Dermis microvascular lymphatic vessel endothelial cell (primary cell): ENCODE measurements around the gene ART5. TPM values are rescaled to one million over a fixed set of nuclear protein-coding genes. Genes with fewer than 3 reads are reported as not detected.
"Not testable (repeated sequence)": the region's sequence is repeated elsewhere in the genome, so short reads cannot be mapped to it uniquely, and the experiment has no call there.

Source experiments
- DNase-seq, 2 donors: peaks; one replicate each; pipeline versions ENCODE4 v3.0.0 to v3.0.0-alpha.2; 2010; ENCODE audit warnings: low read depth in 2 of 2
- total RNA-seq: library from RNA; depleted of rRNA; stranded (reverse); fragments of >200 nt; gene quantifications from 2 replicates; pipeline ENCODE4 v1.2.1, GENCODE V29; 2014

Gene ART5
- total RNA-seq, 1 donor from 2014 or later = not detected

DNA sequence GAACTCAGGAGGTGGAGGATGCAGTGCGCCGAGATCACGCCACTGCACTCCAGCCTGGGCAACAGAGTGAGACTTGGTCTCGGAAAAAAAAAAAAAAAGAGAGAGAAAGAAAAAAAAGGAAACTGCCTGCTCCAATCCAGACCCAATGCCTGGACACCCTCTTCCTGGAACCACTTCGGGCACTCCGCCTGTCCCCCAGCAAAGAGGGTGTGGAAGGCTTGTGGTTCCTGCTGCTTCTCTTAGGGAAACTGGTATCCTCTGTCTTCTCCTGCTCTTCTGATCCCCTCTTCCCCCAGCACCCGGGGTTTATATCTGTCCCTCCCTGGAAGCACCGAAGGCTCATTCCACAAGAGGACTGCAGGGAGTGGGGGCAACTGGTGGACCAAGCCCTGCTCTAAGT lies 16.5 kb upstream of the ART5 start:
- no peak for DNase-seq

GRCh38 chr11:3657331-3657730 lies 15.5 kb upstream of the ART5 start:
- not testable (repeated sequence) for DNase-seq

GRCh38 chr11:3655547-3655946 lies 13.8 kb upstream of the ART5 start:
- no peak for DNase-seq

DNA sequence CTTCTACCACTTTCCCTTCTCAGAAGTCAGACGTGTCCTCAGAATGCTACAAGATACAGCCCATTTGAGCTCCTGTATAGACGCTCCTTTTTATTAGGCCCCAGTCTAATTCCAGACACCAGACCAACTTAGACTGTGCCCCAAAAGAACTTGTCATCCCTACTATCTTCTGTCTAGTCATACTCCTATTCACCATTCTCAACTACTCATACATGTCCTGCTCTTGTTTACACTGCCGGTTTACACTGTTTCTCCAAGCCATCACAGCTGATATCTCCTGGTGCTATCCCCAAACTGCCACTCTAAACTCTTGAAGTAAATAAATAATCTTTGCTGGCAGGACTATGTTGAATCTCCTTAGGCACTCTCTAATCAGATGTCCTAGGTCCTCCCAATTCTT lies 10.7 kb upstream of the ART5 start:
- DNase-seq = not testable (repeated sequence)

DNA sequence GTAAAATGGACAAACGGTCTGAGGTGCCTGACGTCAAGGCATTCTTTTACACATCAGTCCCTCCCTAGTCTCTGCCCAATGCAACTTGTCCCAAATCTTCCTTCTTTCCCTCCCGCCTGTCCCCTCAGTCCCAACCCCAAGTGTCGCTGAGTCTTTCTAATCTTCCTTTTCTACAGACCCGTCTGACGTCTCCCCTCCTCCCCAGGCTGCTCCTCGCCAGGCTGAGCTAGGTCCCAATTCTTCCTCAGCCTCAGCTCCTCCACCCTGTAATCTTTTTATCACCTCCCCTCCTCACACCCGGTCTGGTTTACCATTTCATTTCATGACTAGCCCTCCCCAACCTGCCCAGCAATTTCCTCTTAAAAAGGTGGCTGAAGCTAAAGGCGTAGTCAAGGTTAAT lies 7.6 kb upstream of the ART5 start:
- not testable (repeated sequence) for DNase-seq

- DNase-seq = not testable (repeated sequence)
Measured at GRCh38 chr11:3648843-3649242, 7.1 kb upstream of the ART5 start.

- no peak for DNase-seq
Measured at GRCh38 chr11:3645552-3645951, 3.8 kb upstream of the ART5 start.

GRCh38 chr11:3644817-3645235 lies 3.0 kb upstream of the ART5 start, which contains the start of gene ART1:
Gene ART1, plus strand, starts transcription at chr11:3645128. Its CDS starts 14,086 bp downstream, at chr11:3659214.
- no peak for DNase-seq

DNA sequence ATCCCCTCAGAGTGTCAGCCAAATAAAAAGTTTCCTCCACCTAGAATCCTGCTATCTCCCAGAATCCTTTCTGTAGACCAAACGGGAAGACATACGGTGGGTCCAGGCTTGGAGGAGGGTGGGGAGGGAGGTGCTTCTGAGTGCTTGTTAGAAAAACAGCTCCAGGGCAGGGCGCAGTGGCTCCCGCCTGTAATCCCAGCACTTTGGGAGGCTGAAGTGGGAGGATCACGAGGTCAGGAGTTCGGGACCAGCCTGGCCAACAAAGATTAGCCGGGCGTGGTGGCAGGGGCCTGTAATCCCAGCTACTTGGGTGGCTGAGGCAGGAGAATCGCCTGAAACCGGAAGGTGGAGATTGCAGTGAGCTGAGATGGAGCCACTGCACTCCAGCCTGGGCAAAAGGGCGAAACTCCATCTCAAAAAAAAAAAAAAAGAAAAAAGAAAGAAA lies 1.3 kb upstream of the ART5 start:
- DNase-seq = not testable (repeated sequence)

GRCh38 chr11:3642071-3642951 lies 519 bp upstream of the ART5 start:
- DNase-seq = peak in 1 of 2 donors; percentile 74

- DNase-seq = no peak
Measured at GRCh38 chr11:3641191-3641590, 601 bp downstream of the ART5 start.

GRCh38 chr11:3639841-3640240 lies 2.0 kb downstream of the ART5 start:
- DNase-seq = no peak

DNA sequence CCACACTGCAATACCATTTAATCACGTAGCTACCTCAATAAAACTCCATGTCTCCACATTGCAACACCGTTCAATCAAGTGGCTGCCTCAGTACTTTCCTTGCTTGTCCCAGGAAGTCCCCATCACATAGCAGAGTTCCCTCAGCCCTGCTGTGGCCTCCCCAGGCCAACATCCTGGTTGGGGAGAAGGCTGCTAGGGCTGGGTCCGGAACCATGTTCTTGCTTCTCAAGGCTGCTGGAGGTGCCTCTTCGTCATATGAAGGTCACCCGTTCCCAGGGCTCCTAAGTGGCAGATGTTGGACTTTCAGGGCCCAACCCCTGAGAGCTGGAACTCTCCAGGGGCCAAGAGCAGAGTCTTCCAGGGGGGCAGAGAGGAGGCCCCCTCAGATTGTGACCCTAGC lies 3.3 kb downstream of the ART5 start:
- DNase-seq = no peak

DNA sequence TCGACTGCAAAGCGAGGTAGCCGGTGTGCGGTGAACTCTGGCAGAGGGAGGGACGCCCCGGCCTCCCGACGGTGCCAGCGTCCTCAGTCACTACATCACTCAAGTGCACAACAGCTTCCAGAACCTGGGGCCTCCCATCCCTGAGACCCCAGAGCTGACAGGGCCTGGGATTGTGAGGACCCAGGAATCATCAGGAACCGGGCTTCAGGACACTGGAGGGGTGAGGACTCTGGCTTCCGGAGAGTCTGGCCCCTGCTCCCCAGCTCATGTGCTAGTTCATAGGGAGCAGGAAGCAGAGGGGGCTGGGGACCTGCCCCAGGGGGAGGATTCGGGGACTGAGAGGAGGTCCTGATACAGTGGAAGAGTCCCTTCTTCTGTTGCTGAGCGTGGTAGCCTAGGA lies 4.6 kb downstream of the ART5 start:
- DNase-seq = no peak

DNA sequence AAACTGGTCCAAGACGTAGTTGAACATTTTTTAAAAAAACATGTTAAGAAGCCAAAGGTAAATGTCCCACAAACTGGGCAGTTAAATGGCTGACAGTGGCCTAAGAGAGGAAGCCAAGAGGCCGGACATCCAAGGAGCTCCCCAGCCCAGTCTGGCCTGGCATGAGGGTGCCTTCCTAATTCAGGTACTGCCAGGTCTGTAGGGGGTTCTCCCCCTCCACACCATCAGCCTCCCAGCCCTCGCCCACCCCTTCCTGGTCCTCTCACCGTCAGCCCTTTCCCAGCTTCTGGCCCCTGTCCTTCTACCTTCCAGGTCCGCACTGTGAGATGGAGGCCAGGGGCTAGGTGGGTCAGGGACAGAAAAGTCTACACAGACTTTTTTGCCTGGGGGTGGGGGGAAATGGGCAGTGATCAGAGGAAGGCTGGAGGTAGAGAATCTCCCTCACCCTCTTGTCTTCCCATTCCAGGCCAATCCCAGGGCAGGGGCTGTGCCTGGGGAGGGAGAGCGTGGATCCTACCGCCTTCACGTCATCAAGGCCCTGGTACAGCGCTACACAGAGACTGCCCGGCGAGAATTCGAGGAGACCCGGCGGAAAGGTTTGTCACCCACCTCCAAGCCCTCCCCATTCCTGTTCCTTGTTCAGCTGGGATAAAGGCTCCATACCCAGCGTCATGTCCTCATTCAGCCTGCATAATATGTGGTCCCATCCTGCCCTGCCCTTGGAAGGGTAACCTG lies 6.0 kb downstream of the ART5 start:
- DNase-seq = no peak

DNA sequence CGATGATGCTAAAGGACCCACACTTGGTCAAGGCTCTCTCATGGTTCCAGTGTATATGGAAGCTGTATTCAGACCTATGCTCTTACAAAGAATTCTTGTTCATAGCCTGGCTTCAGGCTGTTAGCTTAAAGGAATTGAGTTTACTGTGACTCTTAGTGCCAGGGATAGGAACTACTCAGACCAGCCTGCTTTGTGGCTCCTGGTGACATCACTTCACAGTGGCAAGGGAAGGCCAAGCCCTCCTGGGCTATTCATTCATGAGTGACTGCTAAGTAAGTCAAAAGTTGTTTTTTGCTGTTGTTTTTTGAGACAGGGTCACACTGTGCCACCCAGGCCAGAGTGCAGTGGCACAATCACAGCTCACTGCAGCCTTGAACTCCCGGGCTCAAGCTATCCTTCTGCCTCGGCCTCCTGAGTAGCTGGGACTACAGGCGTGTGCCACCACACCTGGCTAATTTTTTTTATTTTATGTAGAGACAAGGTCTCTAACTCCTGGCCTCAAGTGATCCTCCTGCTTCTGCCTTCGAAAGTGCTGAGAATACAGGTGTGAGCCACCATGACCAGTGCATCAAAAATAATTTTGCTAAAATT lies 9.6 kb downstream of the ART5 start:
- no peak for DNase-seq

- no peak for DNase-seq
Measured at GRCh38 chr11:3631331-3631730, 10.5 kb downstream of the ART5 start.

DNA sequence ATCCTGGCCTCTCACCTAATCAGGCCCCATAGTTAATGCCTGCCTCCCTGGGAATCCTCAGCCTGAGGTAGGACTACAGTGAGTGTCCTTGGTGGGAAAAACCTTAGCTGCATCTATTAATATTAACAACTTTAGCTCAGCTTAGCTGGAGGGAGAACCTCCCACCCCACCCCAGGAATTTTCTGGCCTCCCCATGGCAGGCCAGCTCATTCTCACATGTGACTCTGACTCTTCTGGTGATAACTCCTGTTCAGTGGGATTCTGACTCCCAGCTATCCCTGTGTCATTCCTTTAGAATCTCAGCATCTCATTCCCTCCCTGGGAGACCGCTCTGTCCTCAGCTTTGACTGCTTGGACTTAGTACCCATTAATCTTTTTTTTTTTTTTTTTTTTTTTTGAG lies 14.5 kb downstream of the ART5 start:
- DNase-seq = no peak

GRCh38 chr11:3626250-3626960 lies 15.4 kb downstream of the ART5 start:
- no peak for DNase-seq

DNA sequence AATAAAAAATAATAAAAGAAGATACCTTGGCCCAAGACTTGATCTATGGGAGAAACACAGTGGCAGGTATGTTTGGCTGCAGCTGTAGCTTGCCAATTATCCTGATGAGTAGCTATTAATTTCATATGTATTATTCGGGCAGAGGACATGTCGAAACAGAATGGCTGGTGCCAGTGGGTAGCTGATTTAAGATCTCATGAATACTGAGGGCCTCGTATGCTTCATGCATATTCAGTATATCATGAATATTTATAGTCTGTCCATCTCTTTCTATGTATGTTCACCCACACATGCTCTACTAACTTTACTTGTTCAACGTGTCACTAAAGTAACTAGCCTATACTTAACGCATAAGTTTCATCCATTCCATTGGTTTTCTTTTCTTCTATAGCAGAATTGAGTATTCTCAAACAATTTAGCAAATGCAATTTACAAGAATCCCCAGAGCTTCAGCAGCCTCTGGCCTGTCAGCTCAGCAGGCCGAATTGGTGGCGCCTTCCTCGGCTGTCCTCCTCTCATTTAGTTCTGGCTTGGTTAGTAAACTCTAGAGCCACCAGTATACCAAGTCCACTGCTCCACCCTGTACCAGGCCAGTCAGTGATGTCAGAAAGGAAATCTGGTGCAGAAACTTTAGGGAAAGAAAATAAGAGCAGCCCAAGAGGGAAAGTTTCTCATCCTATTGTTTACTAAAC lies 17.9 kb downstream of the ART5 start:
- no peak for DNase-seq

DNA sequence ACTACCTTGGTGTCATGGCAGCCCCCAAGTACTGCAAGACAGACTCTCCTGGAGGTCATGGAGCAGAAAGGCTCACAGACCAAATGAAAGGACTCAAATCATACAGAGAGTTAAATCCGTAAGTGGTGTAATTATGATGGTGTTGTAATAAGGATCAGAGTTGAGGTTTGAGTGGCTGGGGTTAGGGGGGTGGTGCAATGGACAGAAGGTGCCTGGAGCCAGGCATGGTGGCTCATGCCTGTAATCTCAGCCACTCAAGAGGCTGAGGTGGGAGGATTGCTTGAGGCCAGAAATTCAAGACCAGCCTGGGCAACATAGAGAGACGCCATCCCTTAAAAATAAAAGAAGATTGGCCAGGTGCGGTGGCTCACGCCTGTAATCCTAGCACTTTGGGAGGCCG lies 18.7 kb downstream of the ART5 start:
- DNase-seq = no peak
